A673 (cell line): ENCODE data around the gene EHF. TPM values are rescaled to one million over a fixed set of nuclear protein-coding genes. Genes with fewer than 3 reads are reported as not detected.

Experiments
- BruUV-seq: library from RNA; stranded (reverse); fragments of 400-500 nt; replicated peaks from 2 replicates; lab custom pipeline; 2021; lab: Mats Ljungman, UMichigan
- CTCF ChIA-PET: fragments of 300-600 bp; sonication (Branson Sonifier 250); formaldehyde crosslinking; loops from one replicate; lab custom pipeline; 2022; ENCODE audit warnings: antibody characterized with exemption; lab: Charles Lee
- POLR2A ChIA-PET: fragments of 300-600 bp; sonication (Branson Sonifier 250); formaldehyde crosslinking; loops from one replicate; lab custom pipeline; 2022; ENCODE audit warnings: antibody characterized with exemption; ENCODE audit not compliant: low non-redundant PET; lab: Charles Lee
- DNase-seq: peaks from one replicate; pipeline ENCODE4 v3.0.0-alpha.2; 2015; ENCODE audit warnings: low spot score
- H3K27ac ChIP-seq: fragments of 200-600 bp; sonication (generic); 2 replicates; pipeline ENCODE4 v1.5.1; 2016; ENCODE audit warnings: mixed run types, low read depth, mild to moderate bottlenecking, mixed read lengths, antibody characterized with exemption, low read length; ENCODE audit not compliant: poor library complexity, severe bottlenecking
- H3K27me3 ChIP-seq: fragments of 200-600 bp; sonication (generic); replicated peaks from 2 replicates; pipeline ENCODE4 v1.6.1; 2017; ENCODE audit warnings: mixed run types, low read depth, mild to moderate bottlenecking, mixed read lengths, antibody characterized with exemption, low read length; ENCODE audit not compliant: insufficient read depth, poor library complexity
- H3K36me3 ChIP-seq: fragments of 200-600 bp; sonication (generic); 2 replicates; pipeline ENCODE4 v1.6.1; 2016; ENCODE audit warnings: mixed run types, mild to moderate bottlenecking, mixed read lengths, antibody characterized with exemption, low read length; ENCODE audit not compliant: insufficient read depth, poor library complexity, severe bottlenecking
- H3K4me1 ChIP-seq: fragments of 200-600 bp; sonication (generic); 2 replicates; pipeline ENCODE4 v1.6.1; 2017; ENCODE audit warnings: mixed run types, mild to moderate bottlenecking, mixed read lengths, antibody characterized with exemption, low read length; ENCODE audit not compliant: insufficient read depth, poor library complexity, severe bottlenecking
- H3K4me3 ChIP-seq: fragments of 200-600 bp; sonication (generic); 2 replicates; pipeline ENCODE4 v1.5.1; 2016; ENCODE audit warnings: low read depth, mixed run types, mild to moderate bottlenecking, mixed read lengths, low read length; ENCODE audit not compliant: poor library complexity, severe bottlenecking
- H3K9me3 ChIP-seq: fragments of 200-600 bp; sonication (generic); 2 replicates; pipeline ENCODE4 v1.6.1; 2016; ENCODE audit warnings: mixed run types, low read depth, mild to moderate bottlenecking, mixed read lengths, antibody characterized with exemption, low read length; ENCODE audit not compliant: poor library complexity, severe bottlenecking
- CTCF ChIP-seq: fragments of 300-800, 200-600 bp; sonication (generic); conservative IDR thresholded peaks from 2 replicates; pipeline ENCODE4 v1.5.1; 2017; ENCODE audit warnings: low read depth, mild to moderate bottlenecking, antibody characterized with exemption, low read length, moderate library complexity, mixed read lengths
- EZH2 ChIP-seq: fragments of 200-600 bp; sonication (generic); IDR thresholded peaks from 2 replicates; pipeline ENCODE4 v1.6.1; 2017; ENCODE audit warnings: borderline replicate concordance, low read depth, mild to moderate bottlenecking, mixed read lengths, antibody characterized with exemption, low read length; ENCODE audit not compliant: poor library complexity, severe bottlenecking
- intact Hi-C: fragments of 100-400 bp; cut with micrococcal nuclease; formaldehyde crosslinking; loops from one replicate; pipeline ENCODE4 v1.10.0; 2022; ENCODE audit not compliant: unreplicated experiment
- total RNA-seq: library from RNA; stranded (reverse); gene quantifications from 2 replicates; pipeline ENCODE4 v1.2.3, GENCODE V29; 2021

EHF gene
- total RNA-seq, 1 experiment from 2014 or later, result not detected

GRCh38 chr11:34627197-34627596, 6.3 kb downstream of the EHF start:
- H3K36me3 ChIP-seq, result no peaks in the 10 kb centered on the region
- ChIA-PET CTCF (no interaction called here), POLR2A (no interaction called here)
- no peaks in the 10 kb centered on the region for H3K9me3 ChIP-seq
- DNase-seq, result no peak
- no peak overlapping the region for H3K4me3 ChIP-seq
- intact Hi-C loops, result no loop called here
- H3K27me3 ChIP-seq, result peaks cover 8% of the 10 kb centered on the region
- H3K4me1 ChIP-seq, result no peaks in the 10 kb centered on the region
- TF ChIP-seq EZH2 (no peak), CTCF (no peak)
- H3K27ac ChIP-seq, result no peak overlapping the region
- BruUV-seq, result no TSS peak

GRCh38 chr11:34629711-34630110, 8.8 kb downstream of the EHF start:
- no peak overlapping the region for H3K4me3 ChIP-seq
- no peaks in the 10 kb centered on the region for H3K36me3 ChIP-seq
- peaks cover 4% of the 10 kb centered on the region for H3K27me3 ChIP-seq
- BruUV-seq, result no TSS peak
- ChIA-PET POLR2A (no interaction called here), CTCF (no interaction called here)
- DNase-seq, result no peak
- no peak overlapping the region for H3K27ac ChIP-seq
- TF ChIP-seq EZH2 (no peak), CTCF (no peak)
- intact Hi-C loops, result no loop called here
- no peaks in the 10 kb centered on the region for H3K9me3 ChIP-seq
- H3K4me1 ChIP-seq, result no peaks in the 10 kb centered on the region

GRCh38 chr11:34630544-34630943, 9.7 kb downstream of the EHF start:
- intact Hi-C loops, result no loop called here

More at GRCh38 chr11:34630544-34630943, 9.7 kb downstream of the EHF start:
- CTCF ChIA-PET, result no interaction called here
- Histone ChIP-seq H3K4me1 (no peaks in the 10 kb centered on the region), H3K4me3 (no peak overlapping the region), H3K27ac (no peak overlapping the region), H3K27me3 (peaks cover 4% of the 10 kb centered on the region), H3K9me3 (no peaks in the 10 kb centered on the region), H3K36me3 (no peaks in the 10 kb centered on the region)
- DNase-seq, result no peak
- POLR2A ChIA-PET, result no interaction called here
- no peak for TF ChIP-seq CTCF
- TF ChIP-seq EZH2, result no peak
- BruUV-seq, result no TSS peak
